NAMALWA (cell line): ENCODE results near the gene TM6SF1.
"Not testable (repeated sequence)": the region's sequence is repeated elsewhere in the genome, so short reads cannot be mapped to it uniquely, and the experiment has no call there.

Source experiments
- DNase-seq: peaks from one replicate; pipeline ENCODE4 v3.0.0-alpha.2; 2015; ENCODE audit warnings: low spot score

TM6SF1 gene

DNA sequence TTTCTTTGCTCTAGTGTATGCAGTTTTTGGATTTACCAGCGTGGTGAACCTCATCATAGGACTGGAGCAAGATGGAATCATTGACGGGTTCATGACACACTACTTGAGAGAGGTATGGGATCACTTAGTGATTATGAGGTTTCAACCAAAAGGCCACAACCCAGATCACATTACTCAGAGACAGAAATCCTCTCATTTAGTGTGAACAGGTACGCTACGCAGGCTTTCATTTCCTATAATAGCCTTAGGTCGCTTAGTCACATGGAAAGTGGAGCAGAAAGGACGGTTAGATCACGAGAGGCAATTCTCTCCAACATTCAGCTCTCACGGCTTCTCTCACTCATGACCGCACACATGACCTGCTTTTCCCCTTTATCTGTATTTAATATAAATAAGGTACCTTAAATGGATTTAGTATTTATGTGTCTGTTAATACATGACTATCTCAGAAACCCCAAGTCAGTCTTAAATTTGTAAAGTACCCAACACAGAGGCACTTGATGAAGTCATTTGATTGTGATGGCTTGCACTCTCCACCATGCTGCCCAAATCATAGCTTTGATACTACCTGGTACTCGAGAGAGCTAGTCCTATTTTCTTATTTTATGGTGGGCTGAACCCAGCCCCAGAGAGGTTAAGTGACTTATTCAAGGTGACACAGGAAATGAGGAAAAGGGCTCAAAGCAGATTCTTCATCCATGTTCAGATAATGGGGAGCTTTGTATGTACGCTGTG, 8.6 kb downstream of the TM6SF1 start:
- DNase-seq, result no peak

DNA sequence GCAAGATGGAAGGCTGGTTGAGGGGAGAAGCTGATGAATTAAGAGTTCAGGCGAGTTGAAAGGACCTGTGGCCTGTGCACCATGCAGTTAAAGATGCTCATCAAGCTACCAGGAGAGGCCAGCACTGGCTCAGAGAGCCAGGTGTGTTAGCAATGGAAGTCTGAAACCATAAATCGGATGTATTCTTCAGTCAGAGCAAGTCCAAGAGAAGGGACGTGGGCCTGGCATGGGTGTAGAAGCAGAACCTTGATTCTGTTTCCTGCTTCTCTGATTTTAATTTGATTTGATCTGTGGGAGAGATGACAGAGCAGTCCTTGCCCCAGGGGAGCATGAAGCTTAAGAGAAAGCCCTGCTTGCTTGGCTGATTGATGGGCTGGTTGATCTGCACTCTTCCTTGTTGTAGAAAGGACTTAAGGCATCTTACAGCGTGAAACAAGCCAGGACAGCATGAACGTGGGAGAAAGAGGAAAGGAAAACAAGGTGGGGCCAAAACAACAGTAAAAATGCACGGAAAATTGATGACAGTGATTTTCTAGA, 10.9 kb downstream of the TM6SF1 start:
- DNase-seq, result no peak

DNA sequence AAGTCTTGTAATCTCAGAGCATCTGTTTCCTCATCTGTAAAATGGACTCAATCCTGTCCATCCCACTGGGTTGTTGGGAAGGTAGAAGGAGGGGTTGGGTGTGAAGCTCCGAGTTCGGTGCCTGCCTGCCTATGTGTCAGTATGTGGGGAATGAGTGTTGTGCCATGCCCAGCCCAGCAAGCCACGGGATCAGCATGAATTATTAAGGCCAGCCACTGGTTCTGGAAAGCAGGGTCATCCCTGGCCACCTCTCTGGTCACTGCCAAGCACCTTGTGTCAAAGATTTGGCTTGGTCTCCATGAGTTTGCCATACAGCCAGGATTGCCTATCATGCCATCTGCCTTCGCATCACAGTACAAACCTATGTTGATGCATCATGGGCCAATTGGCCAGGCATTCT, 11.5 kb downstream of the TM6SF1 start:
- DNase-seq, result no peak

DNA sequence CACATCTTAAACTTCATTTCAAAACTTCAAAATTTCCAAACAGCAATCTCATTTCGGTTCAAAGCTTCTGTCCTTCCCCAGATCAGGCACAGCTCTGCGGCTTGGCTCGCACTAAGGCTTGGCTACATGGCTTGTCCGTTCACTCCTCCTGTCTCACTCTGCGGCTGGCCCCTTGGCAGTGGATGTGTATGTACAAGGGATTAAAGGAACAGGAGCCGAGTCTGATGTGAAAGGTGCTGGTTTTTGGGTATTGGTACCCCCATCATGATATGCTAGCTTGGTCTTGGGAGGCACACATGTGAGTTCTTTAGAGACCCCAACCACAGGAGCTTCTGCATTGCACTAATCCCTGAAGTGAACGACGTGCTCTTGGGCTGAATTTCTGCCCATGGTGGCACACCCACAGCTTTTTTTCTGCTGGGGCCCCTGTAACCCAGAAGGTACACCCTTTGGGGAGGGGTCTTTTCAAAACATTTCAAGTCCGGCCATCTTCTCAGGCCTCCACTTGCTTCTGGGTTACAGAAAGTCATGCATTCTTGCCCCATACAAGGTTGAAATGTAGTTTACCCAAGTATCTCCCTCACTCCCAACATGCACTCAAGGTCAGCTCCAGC, 12.6 kb downstream of the TM6SF1 start:
- no peak for DNase-seq

DNA sequence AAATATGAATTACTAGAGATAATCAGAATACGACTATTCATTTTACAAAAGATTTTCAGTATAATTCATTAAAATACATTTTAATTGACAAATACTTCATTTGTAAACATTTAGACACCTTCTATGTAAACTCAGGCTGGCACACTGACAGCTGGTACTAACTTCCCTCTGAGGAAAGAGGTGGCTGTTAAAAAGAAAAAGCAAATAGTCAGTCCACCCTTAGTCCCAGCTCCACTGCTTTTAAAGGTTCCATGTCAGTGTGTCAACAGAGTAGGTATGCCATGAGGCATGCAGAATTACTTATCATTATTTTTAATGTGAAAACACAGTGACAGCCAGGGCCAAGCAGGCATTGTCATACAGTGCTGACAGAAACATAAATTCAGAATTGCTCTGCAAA, 16.1 kb downstream of the TM6SF1 start:
- no peak for DNase-seq

DNA sequence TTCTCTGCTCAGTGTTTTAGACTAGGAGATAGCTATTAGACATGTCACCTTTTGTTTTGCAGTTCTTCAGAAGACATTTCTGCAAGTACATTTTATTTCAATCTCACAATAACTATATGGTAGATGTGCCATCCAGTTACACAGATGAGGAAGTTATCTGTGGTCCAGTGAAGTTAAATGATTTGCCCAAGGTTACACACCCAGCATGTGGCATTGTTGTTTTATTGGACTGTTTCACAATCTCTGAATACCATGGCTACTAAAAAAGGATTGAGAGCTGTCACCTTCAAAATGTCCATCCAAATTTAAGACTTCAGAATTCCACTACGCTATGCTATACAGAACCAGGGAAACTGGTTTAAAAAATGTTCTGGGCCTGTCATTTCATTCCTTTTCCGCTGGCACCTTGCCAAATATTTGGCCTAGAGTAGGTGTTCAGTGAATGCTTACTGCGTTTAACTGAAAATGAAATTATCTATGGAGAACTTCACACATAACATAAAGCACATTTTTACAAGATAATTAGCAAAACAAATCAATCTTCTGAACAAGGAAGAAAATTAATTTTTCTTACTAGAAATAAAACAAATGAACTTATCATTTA, 20.2 kb downstream of the TM6SF1 start:
- no peak for DNase-seq

DNA sequence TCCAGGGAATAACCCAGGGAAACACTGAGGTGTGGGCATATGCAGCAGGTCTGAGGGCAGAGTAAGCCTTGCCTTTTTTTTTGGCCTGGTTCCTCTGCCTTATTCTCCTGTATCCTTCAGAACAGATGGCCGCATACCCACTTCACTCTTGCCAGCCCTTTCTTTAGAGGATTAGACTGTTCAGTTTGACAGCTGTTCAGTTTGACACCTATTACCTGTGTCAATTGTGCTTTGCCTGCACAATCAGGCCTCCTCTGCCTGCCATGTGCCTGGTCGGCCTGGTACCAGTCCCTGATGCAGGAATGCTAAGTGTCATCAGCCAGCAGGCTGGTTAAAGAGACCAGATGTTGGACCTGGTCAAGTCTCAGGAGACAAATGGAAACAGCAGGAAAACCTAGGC, 22.3 kb downstream of the TM6SF1 start:
- no peak for DNase-seq

DNA sequence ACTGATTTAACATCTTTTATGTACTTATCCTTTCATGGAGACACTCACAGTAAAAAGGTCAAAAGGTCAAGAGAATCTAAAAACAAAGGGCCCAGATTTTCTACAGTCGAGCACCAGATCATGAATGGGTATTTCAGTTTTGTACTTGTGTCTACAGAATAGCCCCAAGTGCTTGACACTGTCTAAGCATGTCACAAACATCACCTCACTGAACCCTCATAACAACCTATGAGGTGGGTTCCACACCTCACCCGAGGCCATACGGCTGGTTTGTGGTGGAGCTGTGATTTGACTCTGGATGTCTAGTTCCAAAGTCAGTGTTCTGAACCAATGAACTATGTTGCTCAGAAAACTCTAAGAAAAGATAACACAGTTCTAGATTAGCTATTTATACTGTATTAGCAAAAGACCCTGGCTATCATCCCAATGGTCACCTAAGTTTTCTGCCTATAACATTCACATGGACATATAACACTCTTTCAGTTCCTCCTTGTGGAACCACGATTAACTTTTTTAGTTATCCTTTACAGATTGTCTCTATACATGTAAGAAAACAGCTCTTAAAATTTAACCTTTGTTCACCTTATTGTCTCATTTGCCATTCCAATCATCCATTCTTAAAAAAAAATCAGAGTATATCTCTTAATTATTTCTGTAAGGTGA, 25.5 kb downstream of the TM6SF1 start:
- no peak for DNase-seq

DNA sequence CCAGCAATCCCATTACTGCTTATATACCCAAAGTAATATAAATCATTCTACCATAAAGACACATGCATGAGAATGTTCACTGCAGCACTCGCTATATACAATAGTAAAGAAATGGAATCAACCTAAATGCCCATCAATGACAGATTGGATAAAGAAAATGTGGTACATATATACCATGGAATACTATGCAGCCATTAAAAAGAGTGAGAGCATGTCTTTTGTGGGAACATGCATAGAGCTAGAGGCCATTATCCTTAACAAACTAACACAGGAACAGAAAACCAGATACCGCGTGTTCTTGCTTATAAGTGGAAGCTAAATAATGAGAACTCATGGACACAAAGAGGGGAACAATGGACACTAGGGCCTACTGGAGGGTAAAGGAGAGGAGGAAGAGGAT, 34.7 kb downstream of the TM6SF1 start:
- DNase-seq, result not testable (repeated sequence)

DNA sequence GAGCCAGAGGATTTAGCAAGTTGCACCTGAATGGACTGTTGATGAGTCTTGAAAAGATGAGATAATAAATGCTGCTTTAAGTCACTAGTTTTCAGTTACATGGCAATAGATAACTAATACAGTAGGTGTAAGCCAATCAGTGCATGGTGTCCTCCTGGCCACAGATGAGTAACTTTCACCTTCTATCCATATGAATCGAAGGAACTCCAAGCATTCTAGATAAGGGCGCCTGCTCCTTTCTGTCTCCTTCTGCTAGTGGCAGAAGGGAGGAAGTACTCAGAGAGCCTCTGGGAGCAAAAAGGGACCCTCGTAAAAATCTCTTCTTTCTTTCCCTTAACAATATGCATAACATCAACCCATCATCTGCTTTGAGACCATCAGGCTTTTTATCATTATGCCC, 37.3 kb downstream of the TM6SF1 start:
- DNase-seq, result no peak

DNA sequence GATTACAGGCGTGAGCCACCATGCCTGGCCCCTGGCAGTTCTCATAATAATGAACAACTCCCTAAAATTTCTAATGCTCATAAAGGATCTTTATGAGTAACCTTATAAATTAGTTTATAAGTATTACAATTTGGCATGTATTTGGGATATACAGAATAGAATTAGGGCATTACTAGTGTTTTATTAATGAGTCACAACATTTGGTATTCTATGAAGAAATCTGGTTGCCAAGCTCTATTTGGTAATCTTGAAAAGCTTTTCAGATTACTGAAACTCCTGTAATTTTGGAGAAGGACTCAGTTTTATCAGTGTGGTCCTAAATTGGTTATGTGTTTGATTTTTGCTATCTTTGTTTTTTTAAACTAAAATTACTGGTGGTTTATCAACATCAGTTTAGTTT, 45.8 kb downstream of the TM6SF1 start:
- no peak for DNase-seq

DNA sequence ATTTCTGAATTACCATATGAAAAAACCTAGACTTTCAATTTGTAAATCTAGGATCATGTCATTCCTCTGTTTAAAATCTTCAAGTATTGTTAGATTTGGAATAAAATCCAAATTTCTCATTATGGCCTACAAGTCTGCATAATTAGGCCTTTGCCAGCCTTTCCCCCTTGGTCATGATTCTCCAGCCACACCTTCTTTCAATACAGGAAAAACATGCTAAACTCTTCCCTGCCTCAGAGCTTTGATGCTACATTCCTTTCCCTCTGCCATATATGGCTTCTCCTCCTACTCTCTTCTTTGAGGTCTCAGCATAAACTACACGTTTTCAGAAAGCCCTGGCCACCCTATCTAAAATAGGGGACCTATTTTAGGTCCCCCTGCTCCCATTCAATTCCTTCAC, 48.5 kb downstream of the TM6SF1 start:
- no peak for DNase-seq

DNA sequence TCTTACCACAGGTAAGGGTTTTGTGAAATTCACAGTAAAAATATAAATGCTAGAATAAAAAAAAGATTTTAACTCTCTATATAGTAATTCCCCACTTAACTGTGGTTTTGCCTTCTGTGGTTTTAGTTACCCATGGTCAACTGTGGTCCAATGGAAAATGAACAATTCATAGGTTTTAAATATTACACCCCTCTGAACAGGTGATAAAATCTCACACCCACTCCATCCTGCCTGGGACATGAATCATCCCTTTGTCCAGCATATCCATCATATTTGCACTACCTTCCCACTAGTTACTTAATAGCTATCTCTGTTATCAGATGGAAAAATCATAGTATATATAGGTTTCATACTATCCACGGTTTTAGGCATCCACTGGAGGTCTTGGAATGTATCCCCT, 50.9 kb downstream of the TM6SF1 start:
- no peak for DNase-seq

DNA sequence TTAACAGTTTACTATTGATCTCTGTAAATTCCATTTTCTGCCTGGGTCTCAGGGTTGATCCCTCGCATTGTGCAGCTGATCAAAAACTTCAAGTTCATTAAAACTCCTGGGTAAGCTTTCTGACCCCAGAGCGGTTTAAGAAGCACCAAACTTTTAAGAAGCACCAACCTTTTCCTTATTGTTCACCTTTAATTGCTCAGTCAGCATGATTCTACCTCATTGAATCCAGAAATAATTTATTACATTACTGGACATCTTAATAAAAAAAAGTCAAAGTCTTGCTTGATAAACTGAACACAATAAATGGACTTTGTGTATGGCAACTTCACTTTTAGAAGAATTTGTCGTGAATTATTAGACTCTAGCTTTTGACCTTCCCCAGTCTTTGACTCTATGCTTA, 53.3 kb downstream of the TM6SF1 start:
- DNase-seq, result no peak

DNA sequence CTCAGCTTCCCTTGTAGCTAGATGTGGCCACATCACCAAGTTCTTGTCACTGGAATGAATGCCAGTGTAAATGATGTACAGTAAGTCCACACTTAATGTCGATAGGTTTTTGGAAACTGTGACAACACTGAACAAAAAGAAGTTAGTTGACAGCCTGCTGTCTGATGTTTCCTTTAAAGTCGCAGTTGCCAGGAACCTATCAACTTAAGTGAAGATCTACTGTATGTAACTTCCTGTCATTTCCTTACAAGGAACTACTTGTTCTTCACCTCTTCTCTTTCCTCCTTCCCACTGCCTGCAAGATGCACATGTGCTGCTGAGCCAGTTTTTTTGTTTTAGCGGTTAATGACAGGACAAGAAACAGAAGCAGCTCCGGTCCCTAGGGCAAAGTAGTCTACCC, 55.6 kb downstream of the TM6SF1 start:
- DNase-seq, result no peak

DNA sequence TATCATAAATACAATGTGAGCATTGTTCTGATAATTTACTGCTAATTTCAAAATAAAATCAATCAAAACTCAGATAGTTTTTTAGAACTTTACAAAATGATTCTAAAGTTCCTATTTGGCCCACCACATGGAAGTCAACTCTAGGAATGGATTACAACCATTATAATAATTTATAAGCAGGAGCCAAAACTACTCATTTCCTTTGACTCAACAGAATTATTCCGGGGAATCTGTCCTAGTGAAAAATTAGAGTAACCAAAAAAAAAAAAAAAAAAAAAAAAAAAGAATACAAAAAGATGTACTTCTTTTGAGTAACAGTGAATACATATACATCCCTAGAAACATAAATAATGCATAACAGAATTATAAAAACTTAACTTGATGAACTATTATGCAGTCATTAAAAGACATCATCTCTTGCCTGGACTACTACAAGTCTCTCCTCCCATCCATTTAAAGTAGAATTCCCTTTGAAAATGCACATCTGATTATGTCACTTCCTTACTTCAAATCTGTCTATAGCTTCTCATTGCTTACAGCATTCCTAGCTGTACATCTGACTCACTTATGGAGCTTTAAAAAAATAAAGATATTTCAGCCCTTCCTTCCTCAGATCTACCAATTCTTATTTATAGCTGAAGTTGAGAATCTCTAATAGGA, 56.8 kb downstream of the TM6SF1 start:
- no peak for DNase-seq

DNA sequence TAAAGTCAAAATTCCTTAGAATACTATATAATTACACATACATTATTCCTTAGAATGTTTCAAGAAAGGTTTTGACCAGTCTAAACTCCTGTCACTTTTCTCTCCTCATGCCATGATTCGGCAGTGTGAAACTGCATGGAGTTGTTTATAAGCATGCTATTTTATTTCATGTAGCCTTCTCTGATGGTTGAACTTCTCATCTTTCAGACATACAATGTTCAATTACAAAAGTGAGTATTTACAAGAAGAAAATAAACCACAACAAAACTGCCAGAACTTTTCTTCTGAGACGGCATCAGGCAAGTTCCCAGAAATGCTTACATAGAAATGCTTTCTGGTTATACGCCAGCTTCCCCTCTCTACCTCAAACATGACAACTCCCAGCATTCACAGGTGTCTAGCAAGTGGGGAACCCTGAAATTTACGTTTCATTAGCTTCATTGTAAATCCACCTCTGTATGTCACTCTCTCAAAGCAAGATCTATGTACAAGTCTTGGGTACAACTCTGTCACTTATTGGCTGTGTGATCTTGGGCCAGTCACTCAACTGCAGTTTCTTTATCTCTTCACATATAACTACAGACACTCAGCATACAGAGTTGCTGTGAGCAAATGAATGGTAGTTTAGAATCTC, 57.4 kb downstream of the TM6SF1 start:
- no peak for DNase-seq

DNA sequence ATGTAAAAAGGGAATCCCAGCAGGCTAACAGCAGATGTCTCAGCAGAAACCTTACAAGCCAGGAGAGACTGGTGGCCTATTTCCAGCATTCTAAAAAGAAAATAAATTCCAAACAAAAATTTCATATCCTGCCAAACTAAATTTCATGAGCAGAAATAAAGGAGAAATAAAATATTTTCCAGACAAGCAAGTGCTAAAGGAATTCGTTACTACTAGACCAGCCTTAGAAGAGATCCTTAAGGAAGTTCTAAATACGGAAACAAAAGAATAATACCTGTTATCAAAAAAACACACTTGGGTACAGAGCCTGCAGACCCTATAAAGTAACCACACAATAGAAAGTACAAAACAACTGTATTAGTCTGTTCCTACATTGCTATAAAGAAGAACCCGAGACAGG, 58.8 kb downstream of the TM6SF1 start:
- no peak for DNase-seq

DNA sequence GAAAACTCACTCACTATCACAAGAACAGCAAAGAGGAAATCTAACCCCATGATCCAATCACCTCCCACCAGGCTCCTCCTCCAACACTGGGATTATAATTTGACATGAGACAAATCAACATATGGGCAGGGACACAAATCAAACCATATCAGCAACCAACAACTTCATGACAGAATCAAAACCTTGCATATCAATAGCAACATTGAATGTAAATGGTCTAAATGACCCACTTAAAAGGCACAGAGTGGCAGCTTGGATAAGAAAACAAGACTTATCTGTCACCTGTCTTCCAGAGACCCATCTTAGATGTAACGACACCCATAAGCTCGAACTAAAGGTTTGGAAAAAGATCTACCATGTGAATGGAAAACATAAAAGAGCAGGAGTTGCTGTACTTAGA, 59.4 kb downstream of the TM6SF1 start:
- no peak for DNase-seq

DNA sequence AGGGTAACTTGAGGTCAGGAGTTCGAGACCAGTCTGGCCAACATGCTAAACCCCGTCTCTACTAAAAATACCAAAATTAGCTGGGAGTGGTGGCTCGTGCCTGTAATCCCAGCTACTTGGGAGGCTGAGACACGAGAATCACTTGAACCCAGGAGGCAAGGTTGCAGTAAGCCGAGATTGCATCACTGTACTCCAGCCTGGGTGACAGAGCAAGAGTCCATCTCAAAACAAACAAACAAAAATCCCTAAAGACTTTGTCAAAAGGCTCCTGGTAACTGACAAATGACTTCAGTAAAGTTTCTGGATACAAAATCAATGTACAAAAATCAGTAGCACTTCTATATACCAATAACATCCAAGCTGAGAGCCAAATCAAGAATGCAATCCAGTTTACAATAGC, 62.1 kb downstream of the TM6SF1 start:
- not testable (repeated sequence) for DNase-seq

DNA sequence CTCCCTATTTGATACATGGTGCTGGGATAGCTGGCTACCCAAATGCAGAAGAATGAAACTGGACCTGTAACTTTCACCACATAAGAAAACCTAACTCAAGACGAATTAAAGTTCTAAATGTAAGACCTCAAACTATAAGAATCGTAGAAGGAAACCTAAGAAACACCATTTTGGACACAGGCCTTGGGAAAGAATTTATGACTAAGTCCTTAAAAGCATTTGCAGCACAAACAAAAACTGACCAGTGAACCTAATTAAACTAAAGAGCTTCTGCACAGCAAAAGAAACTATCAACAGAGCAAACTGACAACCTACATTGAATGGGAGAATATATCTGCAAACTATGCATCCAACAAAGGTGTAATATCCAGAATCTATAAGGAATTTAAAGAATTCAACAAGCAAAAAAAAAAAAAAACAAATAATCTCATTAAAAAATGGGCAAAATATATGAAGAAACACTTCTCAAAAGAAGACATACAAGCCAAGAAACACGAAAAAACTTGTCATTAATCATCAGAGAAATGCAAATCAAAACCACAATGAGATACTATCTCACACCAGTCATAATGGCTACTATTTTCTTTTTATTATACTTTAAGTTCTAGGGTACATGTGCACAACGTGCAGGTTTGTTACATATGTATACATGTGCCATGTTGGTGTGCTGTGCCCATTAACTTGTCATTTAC, 63.2 kb downstream of the TM6SF1 start:
- DNase-seq, result no peak
